B cell (primary cell): ENCODE results near the gene STX11. TPM values are rescaled to one million over a fixed set of nuclear protein-coding genes. Genes with fewer than 3 reads are reported as not detected.

Source experiments
- ATAC-seq: fragments of 200-7000 bp; cut with Tn5 transposase; one replicate; pipeline ENCODE4 v1.10.0; 2021; ENCODE audit warnings: low read depth, mild to moderate bottlenecking, moderate number of reproducible peaks, moderate library complexity
- CTCF ChIA-PET: fragments of 350-600 bp; sonication (Branson Sonifier 250); formaldehyde crosslinking; loops from one replicate; lab custom pipeline; 2021; ENCODE audit warnings: antibody characterized with exemption, inconsistent platforms; lab: Charles Lee
- POLR2A ChIA-PET: fragments of 350-600 bp; sonication (Branson Sonifier 250); formaldehyde crosslinking; loops from one replicate; lab custom pipeline; 2021; ENCODE audit warnings: antibody characterized with exemption; lab: Charles Lee
- DNase-seq: peaks from one replicate; pipeline ENCODE4 v3.0.0; 2013
- H2AFZ ChIP-seq: 2 replicates; pipeline ENCODE4 v1.6.1; 2012; ENCODE audit warnings: mild to moderate bottlenecking, low read depth, low read length; ENCODE audit not compliant: insufficient read depth, poor library complexity, severe bottlenecking
- H3K27ac ChIP-seq, 2 donors: 1 replicate in 1 of 2; 2 replicates in 1 of 2; pipeline ENCODE4 v1.5.1; 2012 to 2013; ENCODE audit warnings: low read length in 2 of 2, mild to moderate bottlenecking in 2 of 2, moderate library complexity in 1 of 2
- H3K27me3 ChIP-seq, 4 experiments: fragments of 200-600 bp in 1 of 4; sonication (generic) in 1 of 4; replicated peaks in 1 of 4; 1 replicate in 2 of 4; 2 replicates in 2 of 4; pipeline versions ENCODE4 v1.6.1 to v1.7.0; 2013 to 2016; ENCODE audit warnings: low read length in 3 of 4, mild to moderate bottlenecking in 2 of 4, mixed read lengths in 1 of 4, moderate library complexity in 1 of 4; ENCODE audit not compliant: insufficient read depth in 4 of 4, control insufficient read depth in 3 of 4; ENCODE audit errors: control extremely low read depth in 1 of 4
- H3K36me3 ChIP-seq, 2 experiments: replicated peaks in 1 of 2; 1 replicate in 1 of 2; 2 replicates in 1 of 2; pipeline versions ENCODE4 v1.6.1 to v1.7.1; 2013; ENCODE audit warnings: low read length in 1 of 2; ENCODE audit not compliant: insufficient read depth in 2 of 2, control insufficient read depth in 1 of 2; ENCODE audit errors: control extremely low read depth in 1 of 2, extremely low read depth in 1 of 2
- H3K4me1 ChIP-seq, 2 donors: fragments of 200-600 bp in 1 of 2; sonication (generic) in 1 of 2; 1 replicate in 1 of 2; 2 replicates in 1 of 2; pipeline versions ENCODE4 v1.5.1 to v1.6.1; 2013 to 2017; ENCODE audit warnings: low read length in 2 of 2; ENCODE audit not compliant: control insufficient read depth in 2 of 2, insufficient read depth in 2 of 2
- H3K4me2 ChIP-seq: replicated peaks from 2 replicates; pipeline ENCODE3; 2012; ENCODE audit warnings: mild to moderate bottlenecking, low read depth, low read length; ENCODE audit not compliant: poor library complexity, severe bottlenecking
- H3K4me3 ChIP-seq, 5 experiments: fragments of 200-600 bp in 1 of 5; sonication (generic) in 1 of 5; 1 replicate in 3 of 5; 2 replicates in 2 of 5; pipeline versions ENCODE4 v1.5.1 to v1.7.0; 2011 to 2016; ENCODE audit warnings: low read length in 4 of 5, mild to moderate bottlenecking in 4 of 5, low read depth in 2 of 5, control low read depth in 1 of 5, moderate library complexity in 1 of 5; ENCODE audit not compliant: insufficient read depth in 1 of 5; ENCODE audit errors: control extremely low read depth in 1 of 5, extremely low read depth in 1 of 5
- H3K79me2 ChIP-seq: fragments of 200-600 bp; sonication (generic); one replicate; pipeline ENCODE4 v1.6.0; 2016; ENCODE audit warnings: low read length; ENCODE audit not compliant: control insufficient read depth, insufficient read depth
- H3K9ac ChIP-seq: fragments of 200-600 bp; sonication (generic); 2 replicates; pipeline ENCODE4 v1.6.1; 2017; ENCODE audit warnings: mild to moderate bottlenecking, low read length, moderate library complexity
- H3K9me3 ChIP-seq, 3 donors: one replicate each; pipeline versions ENCODE4 v1.6.1 to v1.7.1; 2013; ENCODE audit warnings: low read length in 2 of 3; ENCODE audit not compliant: control insufficient read depth in 2 of 3, insufficient read depth in 1 of 3; ENCODE audit errors: control extremely low read depth in 1 of 3
- H4K20me1 ChIP-seq: 2 replicates; pipeline ENCODE4 v1.6.0; 2012; ENCODE audit warnings: mild to moderate bottlenecking, low read length; ENCODE audit not compliant: insufficient read depth, control insufficient read depth, poor library complexity, severe bottlenecking
- H3K27ac Mint-ChIP-seq: one replicate; pipeline ENCODE4 v1.8.0; 2021; ENCODE audit warnings: mixed read lengths
- H3K27me3 Mint-ChIP-seq: one replicate; pipeline ENCODE4 v1.8.0; 2021; ENCODE audit warnings: mixed read lengths
- H3K4me1 Mint-ChIP-seq: one replicate; pipeline ENCODE4 v1.8.0; 2021; ENCODE audit warnings: mixed read lengths
- H3K4me3 Mint-ChIP-seq: one replicate; pipeline ENCODE4 v1.8.0; 2021; ENCODE audit warnings: mixed read lengths
- H3K9me3 Mint-ChIP-seq: one replicate; pipeline ENCODE4 v1.8.0; 2022; ENCODE audit warnings: mixed read lengths; ENCODE audit not compliant: insufficient read depth
- CTCF ChIP-seq: fragments of 200-600 bp; IDR thresholded peaks from one replicate; pipeline ENCODE4 v1.8.0; 2022; ENCODE audit warnings: antibody characterized with exemption, mild to moderate bottlenecking
- EZH2 ChIP-seq: IDR thresholded peaks from 2 replicates; pipeline ENCODE4 v1.6.1; 2012; ENCODE audit warnings: borderline replicate concordance, low read depth, mild to moderate bottlenecking, moderate library complexity, low read length; ENCODE audit not compliant: insufficient read depth, poor library complexity, severe bottlenecking
- WGBS: methylation state at CpG from one replicate; pipeline ENCODE4 v1.1.5; 2013; ENCODE audit warnings: missing lambda C conversion rate; ENCODE audit not compliant: insufficient coverage; 5-methylcytosine and 5-hydroxymethylcytosine counted together
- intact Hi-C: fragments of 100-400 bp; cut with micrococcal nuclease; formaldehyde crosslinking; loops from one replicate; pipeline ENCODE4 v1.10.0; 2022
- polyA plus RNA-seq: library from polyadenylated mRNA; depleted of rRNA; stranded (reverse); fragments of >200 nt; gene quantifications from 2 replicates; pipeline ENCODE4 v1.2.3, GENCODE V29; 2012
- total RNA-seq, 2 donors: library from RNA; stranded (reverse); fragments of 120-200 nt in 1 of 2; gene quantifications; 1 replicate in 1 of 2; 2 replicates in 1 of 2; pipeline versions ENCODE4 v1.2.3 to v1.2.4, GENCODE V29; 2013 to 2022

The STX11 gene
- total and polyA plus RNA-seq, 2 donors (not counting 1 experiment from before 2014, with no cell fraction given), result 10.3 to 14.6 TPM

GRCh38 chr6:144156338-144156737, 6.0 kb downstream of the STX11 start:
- Mint-ChIP-seq H3K4me3 (peak overlapping the region; percentile 49), H3K27ac (peak overlapping the region; percentile 59), H3K9me3 (no peaks in the 10 kb centered on the region), H3K27me3 (no peaks in the 10 kb centered on the region), H3K4me1 (peaks cover 49% of the 10 kb centered on the region)
- DNase-seq (no peak), ATAC-seq (no peak)
- H3K27ac ChIP-seq, result no peak overlapping the region
- H3K4me2 ChIP-seq, result peak overlapping the region; percentile 23
- H4K20me1 ChIP-seq, result no peaks in the 10 kb centered on the region
- H3K4me3 ChIP-seq, result no peak overlapping the region
- intact Hi-C loops, result no loop called here
- TF ChIP-seq EZH2, result no peak
- TF ChIP-seq CTCF, result no peak
- POLR2A ChIA-PET, result no interaction called here
- no peak overlapping the region for H3K9ac ChIP-seq
- no peaks in the 10 kb centered on the region for H3K9me3 ChIP-seq
- peaks cover 0 to 3% of the 10 kb centered on the region in 2 experiments for H3K36me3 ChIP-seq
- H3K79me2 ChIP-seq, result no peaks in the 10 kb centered on the region
- H3K27me3 ChIP-seq, result no peaks in the 10 kb centered on the region
- no CpG with 5 or more reads among the region's 3 CpGs for WGBS
- no peak overlapping the region for H2AFZ ChIP-seq
- peaks cover 7 to 10% of the 10 kb centered on the region in 2 donors for H3K4me1 ChIP-seq
- CTCF ChIA-PET, result interaction anchor here (1.3 to 1.8 kb wide), 3 partner anchors 13 to 51 kb away, joined by 3 to 4 read pairs (median 4); no protein-coding TSS in a partner anchor

DNA sequence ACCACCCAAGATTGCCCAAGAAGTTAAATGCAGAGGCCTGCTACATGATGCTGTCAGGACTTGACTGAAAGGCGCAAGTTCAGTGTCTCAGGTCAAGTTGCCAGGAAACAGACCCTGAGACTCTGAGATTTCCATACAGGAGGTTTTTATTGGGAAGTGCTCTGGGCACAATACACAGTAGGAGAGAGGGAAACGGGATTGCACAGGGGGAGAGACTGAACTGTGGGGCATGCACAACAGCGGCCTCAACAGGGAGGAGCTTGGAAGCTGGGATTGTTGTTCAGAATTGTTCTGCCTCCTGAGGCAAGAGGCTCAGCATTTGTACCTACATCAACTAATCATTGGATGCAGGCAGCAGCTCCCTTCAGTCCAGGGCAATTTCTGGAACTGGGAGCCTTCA, 6.7 kb downstream of the STX11 start:
- H3K27ac Mint-ChIP-seq, result peak overlapping the region; percentile 20
- 92% methylated on average over 3 of the region's 3 CpGs for WGBS
- Histone ChIP-seq H3K9me3 (no peaks in the 10 kb centered on the region), H3K9ac (no peak overlapping the region), H3K27ac (no peak overlapping the region), H3K4me3 (no peak overlapping the region), H3K27me3 (no peaks in the 10 kb centered on the region), H3K4me1 (peaks cover 2 to 4% of the 10 kb centered on the region in 2 donors), H4K20me1 (no peaks in the 10 kb centered on the region), H2AFZ (no peak overlapping the region), H3K36me3 (peaks cover 0 to 3% of the 10 kb centered on the region in 2 experiments), H3K4me2 (no peak overlapping the region), H3K79me2 (no peaks in the 10 kb centered on the region)
- no peak for DNase-seq
- no peaks in the 10 kb centered on the region for H3K27me3 Mint-ChIP-seq
- no peak overlapping the region for H3K4me3 Mint-ChIP-seq
- no peak for ATAC-seq
- ChIA-PET POLR2A (no interaction called here), CTCF (interaction anchor here (1.3 to 1.8 kb wide), 2 partner anchors 13 to 52 kb away, joined by 3 to 4 read pairs; no protein-coding TSS in a partner anchor)
- H3K4me1 Mint-ChIP-seq, result peaks cover 44% of the 10 kb centered on the region
- intact Hi-C loops, result no loop called here
- TF ChIP-seq EZH2 (no peak), CTCF (no peak)
- no peaks in the 10 kb centered on the region for H3K9me3 Mint-ChIP-seq
